ENCODE measurements around the gene ALK.

The ALK gene

DNA sequence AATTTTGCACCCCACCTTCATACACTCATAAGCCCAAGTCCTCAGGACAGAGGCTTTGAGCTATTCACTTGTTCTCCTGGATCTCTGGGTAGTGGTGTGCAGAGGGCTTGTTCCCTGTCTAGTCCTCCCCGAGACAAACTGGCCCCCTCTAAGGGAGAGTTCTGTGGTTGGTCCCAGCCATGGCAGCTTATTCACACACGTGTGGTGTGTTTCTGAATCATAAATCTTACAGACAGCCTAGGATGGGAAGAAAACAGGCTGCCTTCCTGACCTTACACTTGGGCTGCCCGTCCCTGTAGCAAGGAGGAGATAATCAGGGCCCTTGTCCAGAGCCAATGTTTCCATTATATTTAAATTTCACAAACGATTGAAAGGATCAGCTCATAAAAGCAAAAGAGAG, 551.2 kb downstream of the ALK start:
- H3K27ac ChIP-seq (ENCODE audit: low read depth, low read length): no peak overlapping the region
- H3K4me1 ChIP-seq (ENCODE audit: control insufficient read depth, insufficient read depth, low read length): no peaks in the 10 kb centered on the region
- H3K27me3 ChIP-seq (ENCODE audit: control insufficient read depth, insufficient read depth, low read length): no peaks in the 10 kb centered on the region
- H3K4me3 ChIP-seq (ENCODE audit: low read length): no peak overlapping the region
- H3K36me3 ChIP-seq (ENCODE audit: control insufficient read depth, insufficient read depth, low read length): no peaks in the 10 kb centered on the region
- no peak overlapping the region for H3K9ac ChIP-seq (ENCODE audit: low read length)

DNA sequence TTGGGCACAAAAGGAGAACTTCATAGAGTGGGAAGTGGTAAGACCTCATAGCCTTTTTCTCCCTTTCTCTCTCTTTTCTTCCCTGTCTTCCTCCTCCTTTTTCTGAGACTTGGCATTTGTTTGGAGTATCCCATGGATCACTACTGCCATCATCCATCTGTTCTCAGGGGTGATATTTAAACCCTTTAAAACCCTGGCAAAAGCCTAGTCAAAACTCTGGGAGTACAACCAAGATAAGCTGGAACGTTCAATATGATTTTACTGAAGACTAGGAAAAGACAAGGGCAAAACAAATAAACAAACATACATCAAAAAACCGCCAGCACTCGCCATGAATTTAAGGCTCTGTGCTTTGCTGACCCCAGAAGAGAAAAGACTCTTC, 552.7 kb downstream of the ALK start:
- H3K36me3 ChIP-seq (ENCODE audit: control insufficient read depth, insufficient read depth, low read length): no peaks in the 10 kb centered on the region
- H3K4me3 ChIP-seq (ENCODE audit: low read length): no peak overlapping the region
- H3K27ac ChIP-seq (ENCODE audit: low read depth, low read length): no peak overlapping the region

DNA sequence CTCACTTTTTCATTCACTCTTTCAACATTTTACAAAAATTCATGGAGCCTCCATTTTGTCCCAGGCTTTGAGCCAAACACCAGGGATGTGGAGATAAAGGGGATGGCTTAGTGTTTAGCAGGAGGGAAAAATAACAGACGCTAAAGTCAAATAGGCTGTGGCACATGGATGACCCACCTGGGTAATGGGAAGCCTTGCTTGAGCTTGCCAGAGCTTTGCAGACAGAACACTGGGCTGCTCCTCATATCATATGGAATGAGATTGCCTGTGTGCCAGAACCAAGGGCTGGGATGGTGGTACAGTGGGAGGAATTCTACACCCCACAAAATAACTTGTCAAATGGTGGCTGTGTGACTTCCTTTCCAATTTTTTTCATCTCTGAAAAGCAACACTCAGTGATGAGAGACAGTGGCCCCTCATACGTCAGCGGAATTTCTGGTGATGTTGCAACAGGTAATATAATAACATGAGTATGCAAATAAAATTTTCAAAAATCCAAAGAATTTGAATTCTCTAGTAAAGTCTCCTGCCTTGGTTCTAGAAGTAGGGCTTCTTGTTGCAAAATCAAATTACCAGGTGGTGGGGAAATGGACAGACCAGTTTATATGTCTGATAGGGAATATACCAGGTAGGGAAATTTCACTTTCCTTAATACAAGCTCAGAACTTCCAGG, 553.3 kb downstream of the ALK start:
- H3K4me3 ChIP-seq (ENCODE audit: low read length): no peak overlapping the region
- H3K4me1 ChIP-seq (ENCODE audit: control insufficient read depth, insufficient read depth, low read length): no peaks in the 10 kb centered on the region
- H3K9ac ChIP-seq (ENCODE audit: low read length): no peak overlapping the region
- no peaks in the 10 kb centered on the region for H3K36me3 ChIP-seq (ENCODE audit: control insufficient read depth, insufficient read depth, low read length)
- H3K27ac ChIP-seq (ENCODE audit: low read depth, low read length): no peak overlapping the region
- no peaks in the 10 kb centered on the region for H3K27me3 ChIP-seq (ENCODE audit: control insufficient read depth, insufficient read depth, low read length)

More for the DNA sequence above, 552.7 kb downstream of the ALK start:
- no peak overlapping the region for H3K9ac ChIP-seq (ENCODE audit: low read length)
- H3K27me3 ChIP-seq (ENCODE audit: control insufficient read depth, insufficient read depth, low read length): no peaks in the 10 kb centered on the region
- H3K4me1 ChIP-seq (ENCODE audit: control insufficient read depth, insufficient read depth, low read length): no peaks in the 10 kb centered on the region

DNA sequence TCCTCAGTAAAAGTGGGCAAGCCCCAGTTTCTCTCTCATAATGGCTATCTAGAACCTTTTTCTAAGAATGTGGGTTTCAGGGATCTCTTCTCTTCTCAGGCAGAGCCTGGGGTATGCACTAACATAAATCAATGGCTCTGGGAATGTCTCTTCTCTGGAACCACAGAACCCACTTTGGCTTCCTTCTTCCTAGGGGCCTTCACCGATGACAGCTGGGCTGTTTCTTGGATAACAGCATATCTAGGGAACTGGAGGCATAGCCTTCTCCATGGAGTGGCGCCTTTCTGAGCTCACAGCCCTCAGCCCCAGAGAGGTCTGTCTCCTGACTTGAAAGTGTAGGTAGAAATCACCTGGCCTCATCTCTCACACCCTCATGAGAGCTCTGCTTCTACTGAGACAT, 558.3 kb downstream of the ALK start:
- Histone ChIP-seq H3K4me3 (ENCODE audit: low read length) (no peak overlapping the region), H3K9ac (ENCODE audit: low read length) (no peak overlapping the region), H3K36me3 (ENCODE audit: control insufficient read depth, insufficient read depth, low read length) (no peaks in the 10 kb centered on the region), H3K27ac (ENCODE audit: low read depth, low read length) (no peak overlapping the region), H3K27me3 (ENCODE audit: control insufficient read depth, insufficient read depth, low read length) (no peaks in the 10 kb centered on the region), H3K4me1 (ENCODE audit: control insufficient read depth, insufficient read depth, low read length) (no peaks in the 10 kb centered on the region)

DNA sequence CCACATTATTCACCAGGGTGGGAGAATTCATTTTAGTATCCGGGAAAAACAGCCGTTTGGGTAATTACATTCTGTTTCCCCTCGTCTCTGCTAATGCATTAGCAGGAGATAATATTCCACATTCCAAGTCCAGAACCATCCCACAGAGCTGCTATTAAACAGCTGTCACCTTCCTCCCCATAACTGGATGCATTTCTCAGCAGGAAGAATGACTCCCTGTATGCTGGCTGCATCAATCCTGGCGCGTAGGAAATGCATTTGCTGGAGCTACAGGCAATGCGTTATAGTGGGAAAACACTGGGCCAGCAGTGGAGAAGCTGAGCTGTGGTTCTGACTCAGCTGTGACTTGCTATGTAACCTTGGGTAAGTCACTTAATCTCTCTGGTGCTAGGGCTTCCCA, 560.2 kb downstream of the ALK start:
- no peak overlapping the region for H3K27ac ChIP-seq (ENCODE audit: low read depth, low read length)
- no peaks in the 10 kb centered on the region for H3K4me1 ChIP-seq (ENCODE audit: control insufficient read depth, insufficient read depth, low read length)

DNA sequence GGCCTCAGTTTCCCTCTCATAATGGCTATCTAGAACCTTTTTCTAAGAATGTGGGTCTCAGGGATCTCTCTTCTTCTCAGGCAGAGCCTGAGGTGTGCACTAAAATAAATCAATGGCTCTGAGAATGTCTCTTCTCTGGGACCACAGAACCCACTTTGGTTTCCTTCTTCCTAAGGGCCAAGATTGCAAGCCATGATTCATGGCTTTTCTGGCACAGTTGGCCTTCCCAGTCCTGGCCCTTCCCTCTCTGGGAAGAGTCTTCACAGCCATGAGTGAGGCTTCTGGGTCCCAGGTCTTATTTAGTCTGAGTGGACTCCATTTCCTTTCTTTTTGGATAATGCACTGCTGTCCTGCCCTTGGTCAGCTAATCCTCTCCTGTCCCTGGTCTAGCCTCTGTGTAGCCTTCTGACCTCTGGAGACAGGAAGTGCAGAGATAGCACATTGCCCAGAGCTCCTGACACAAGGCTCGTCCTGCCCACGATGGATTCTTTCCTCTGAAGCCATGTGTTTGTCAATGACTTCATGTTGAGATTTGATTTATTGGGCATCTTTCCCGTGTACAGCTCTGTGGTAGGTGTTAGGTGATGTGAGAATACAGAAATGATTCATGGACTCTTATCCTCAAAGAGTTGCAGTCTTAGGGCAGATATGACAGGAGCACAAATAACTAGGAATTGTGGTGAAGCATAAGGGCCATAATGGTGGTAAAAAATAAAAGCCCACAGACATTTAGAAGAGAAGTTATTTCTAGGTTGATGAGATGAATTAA, 561.2 kb downstream of the ALK start:
- H3K4me3 ChIP-seq (ENCODE audit: low read length): no peak overlapping the region
- H3K27ac ChIP-seq (ENCODE audit: low read depth, low read length): no peak overlapping the region
- no peaks in the 10 kb centered on the region for H3K27me3 ChIP-seq (ENCODE audit: control insufficient read depth, insufficient read depth, low read length)
- H3K4me1 ChIP-seq (ENCODE audit: control insufficient read depth, insufficient read depth, low read length): no peaks in the 10 kb centered on the region
- H3K36me3 ChIP-seq (ENCODE audit: control insufficient read depth, insufficient read depth, low read length): no peaks in the 10 kb centered on the region
- no peak overlapping the region for H3K9ac ChIP-seq (ENCODE audit: low read length)

More for the DNA sequence above, 560.2 kb downstream of the ALK start:
- Histone ChIP-seq H3K27me3 (ENCODE audit: control insufficient read depth, insufficient read depth, low read length) (no peaks in the 10 kb centered on the region), H3K9ac (ENCODE audit: low read length) (no peak overlapping the region), H3K4me3 (ENCODE audit: low read length) (no peak overlapping the region), H3K36me3 (ENCODE audit: control insufficient read depth, insufficient read depth, low read length) (no peaks in the 10 kb centered on the region)

DNA sequence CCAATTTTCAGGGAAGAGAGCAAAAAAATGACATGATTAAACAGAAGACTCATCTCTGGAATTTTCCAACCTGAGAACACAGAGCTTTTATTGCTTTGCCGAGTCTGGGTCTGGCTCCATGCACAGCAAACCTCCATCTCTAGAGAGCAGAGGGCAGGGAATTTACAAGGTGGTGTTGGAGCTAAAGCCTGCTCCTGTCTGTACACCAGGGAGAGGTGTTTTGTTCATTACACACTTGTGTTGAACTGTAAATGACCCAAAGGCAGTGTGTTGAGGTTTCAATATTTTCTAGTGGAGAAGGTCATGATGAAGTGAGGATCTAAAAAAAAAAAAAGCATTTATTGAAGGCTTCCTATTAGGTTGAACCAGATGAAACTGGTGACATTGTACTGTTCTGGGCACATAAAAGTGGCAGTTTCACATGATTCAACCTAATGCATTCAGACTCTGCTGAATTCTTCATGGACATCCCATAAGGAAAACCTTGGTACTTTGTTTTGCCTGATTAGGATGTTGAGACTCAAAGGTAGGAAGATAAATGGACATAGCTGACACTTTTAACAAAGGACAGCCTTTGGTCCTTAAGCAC, 567.9 kb downstream of the ALK start:
- Histone ChIP-seq H3K9ac (ENCODE audit: low read length) (no peak overlapping the region), H3K4me1 (ENCODE audit: control insufficient read depth, insufficient read depth, low read length) (no peaks in the 10 kb centered on the region), H3K4me3 (ENCODE audit: low read length) (no peak overlapping the region), H3K27me3 (ENCODE audit: control insufficient read depth, insufficient read depth, low read length) (no peaks in the 10 kb centered on the region), H3K36me3 (ENCODE audit: control insufficient read depth, insufficient read depth, low read length) (no peaks in the 10 kb centered on the region), H3K27ac (ENCODE audit: low read depth, low read length) (no peak overlapping the region)

DNA sequence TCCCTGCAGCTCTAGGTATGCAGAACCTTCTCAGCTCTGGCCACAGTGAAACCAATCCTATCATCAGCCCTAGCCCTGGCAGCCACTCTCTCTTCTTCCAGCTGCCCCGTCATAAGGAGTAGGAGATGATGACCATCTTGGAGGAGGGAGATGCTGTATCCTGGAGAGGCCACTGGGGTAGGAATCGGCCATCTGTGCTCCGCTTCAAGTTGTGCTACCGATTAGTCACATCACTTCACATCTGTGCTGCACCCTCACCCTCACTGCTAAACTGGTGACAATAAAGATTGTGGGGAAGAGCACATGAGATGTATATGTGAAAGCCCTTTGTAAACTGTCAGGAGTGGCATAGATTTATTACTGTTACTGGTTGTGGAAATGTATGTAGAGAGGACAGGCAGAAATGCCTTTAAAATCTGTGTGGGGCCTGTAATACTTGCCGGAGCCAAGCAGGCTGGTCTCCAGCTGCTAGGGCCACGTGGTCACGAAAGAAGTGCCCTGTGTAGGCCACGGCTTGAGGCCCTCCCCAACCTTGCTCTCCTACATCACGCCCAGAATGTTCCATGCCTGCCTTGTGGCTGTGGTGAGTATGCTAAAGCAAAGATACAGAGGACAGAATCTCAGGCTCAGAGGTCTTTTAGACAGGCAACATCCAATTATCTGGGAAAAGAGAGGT, 569.3 kb downstream of the ALK start:
- H3K9ac ChIP-seq (ENCODE audit: low read length): no peak overlapping the region
- no peaks in the 10 kb centered on the region for H3K4me1 ChIP-seq (ENCODE audit: control insufficient read depth, insufficient read depth, low read length)
- H3K27me3 ChIP-seq (ENCODE audit: control insufficient read depth, insufficient read depth, low read length): no peaks in the 10 kb centered on the region
- no peak overlapping the region for H3K4me3 ChIP-seq (ENCODE audit: low read length)
- H3K36me3 ChIP-seq (ENCODE audit: control insufficient read depth, insufficient read depth, low read length): no peaks in the 10 kb centered on the region
- no peak overlapping the region for H3K27ac ChIP-seq (ENCODE audit: low read depth, low read length)

DNA sequence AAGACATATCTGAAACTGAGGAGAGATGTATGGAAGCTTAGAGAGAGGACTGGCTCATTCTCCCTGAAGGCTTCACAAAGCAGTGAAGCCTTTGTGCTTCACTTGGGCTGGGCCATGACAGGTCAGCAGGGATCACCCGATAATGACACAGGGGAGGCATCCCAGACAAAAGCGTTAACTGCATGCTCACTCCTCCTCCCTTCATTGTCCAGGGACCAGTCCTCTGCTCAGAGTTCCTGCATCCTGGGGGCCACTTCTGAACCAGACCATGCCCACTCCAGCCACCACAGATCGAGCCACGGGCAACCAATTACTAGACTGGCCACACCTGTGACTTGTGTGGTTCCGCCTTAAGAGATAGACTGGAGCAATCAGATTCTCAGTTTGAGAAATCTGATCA, 570.1 kb downstream of the ALK start:
- Histone ChIP-seq H3K36me3 (ENCODE audit: control insufficient read depth, insufficient read depth, low read length) (no peaks in the 10 kb centered on the region), H3K27ac (ENCODE audit: low read depth, low read length) (no peak overlapping the region), H3K4me1 (ENCODE audit: control insufficient read depth, insufficient read depth, low read length) (no peaks in the 10 kb centered on the region), H3K4me3 (ENCODE audit: low read length) (no peak overlapping the region), H3K27me3 (ENCODE audit: control insufficient read depth, insufficient read depth, low read length) (no peaks in the 10 kb centered on the region), H3K9ac (ENCODE audit: low read length) (no peak overlapping the region)

DNA sequence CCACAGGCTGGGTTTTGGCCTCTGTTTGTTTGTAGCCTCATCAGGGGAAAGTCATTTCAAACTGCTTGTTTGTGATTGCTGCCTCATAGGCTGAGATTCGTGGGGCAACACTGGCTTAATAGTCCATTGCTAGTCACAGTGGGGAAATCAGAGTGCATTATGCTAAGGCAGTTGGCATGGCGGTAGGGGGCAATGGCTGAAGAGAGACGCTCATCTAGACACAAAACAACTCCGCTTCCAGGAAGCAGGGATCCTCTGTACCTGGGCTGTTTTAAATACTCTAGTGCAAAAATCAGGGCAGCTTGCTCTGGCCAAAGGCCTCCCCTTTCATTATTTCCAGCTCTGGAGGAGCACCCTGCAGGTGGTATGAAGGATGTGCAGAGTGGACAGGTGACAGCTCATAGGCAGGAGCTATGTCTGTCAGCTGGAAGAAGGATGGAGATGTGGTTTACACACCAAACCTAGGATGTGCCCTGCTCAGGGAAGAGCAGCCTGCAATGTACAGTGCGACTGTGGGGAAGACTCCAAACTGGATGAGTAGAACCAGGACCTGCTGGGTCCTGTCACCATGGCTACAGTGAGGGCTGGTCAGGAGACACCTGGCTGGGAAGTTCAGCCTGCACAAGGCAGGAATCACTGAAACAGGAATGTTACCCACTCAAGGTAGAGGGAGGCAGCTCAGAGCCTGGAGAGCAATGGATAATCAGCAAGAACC, 571.9 kb downstream of the ALK start:
- Histone ChIP-seq H3K36me3 (ENCODE audit: control insufficient read depth, insufficient read depth, low read length) (no peaks in the 10 kb centered on the region), H3K27me3 (ENCODE audit: control insufficient read depth, insufficient read depth, low read length) (no peaks in the 10 kb centered on the region), H3K27ac (ENCODE audit: low read depth, low read length) (no peak overlapping the region), H3K4me3 (ENCODE audit: low read length) (no peak overlapping the region), H3K9ac (ENCODE audit: low read length) (no peak overlapping the region), H3K4me1 (ENCODE audit: control insufficient read depth, insufficient read depth, low read length) (no peaks in the 10 kb centered on the region)

DNA sequence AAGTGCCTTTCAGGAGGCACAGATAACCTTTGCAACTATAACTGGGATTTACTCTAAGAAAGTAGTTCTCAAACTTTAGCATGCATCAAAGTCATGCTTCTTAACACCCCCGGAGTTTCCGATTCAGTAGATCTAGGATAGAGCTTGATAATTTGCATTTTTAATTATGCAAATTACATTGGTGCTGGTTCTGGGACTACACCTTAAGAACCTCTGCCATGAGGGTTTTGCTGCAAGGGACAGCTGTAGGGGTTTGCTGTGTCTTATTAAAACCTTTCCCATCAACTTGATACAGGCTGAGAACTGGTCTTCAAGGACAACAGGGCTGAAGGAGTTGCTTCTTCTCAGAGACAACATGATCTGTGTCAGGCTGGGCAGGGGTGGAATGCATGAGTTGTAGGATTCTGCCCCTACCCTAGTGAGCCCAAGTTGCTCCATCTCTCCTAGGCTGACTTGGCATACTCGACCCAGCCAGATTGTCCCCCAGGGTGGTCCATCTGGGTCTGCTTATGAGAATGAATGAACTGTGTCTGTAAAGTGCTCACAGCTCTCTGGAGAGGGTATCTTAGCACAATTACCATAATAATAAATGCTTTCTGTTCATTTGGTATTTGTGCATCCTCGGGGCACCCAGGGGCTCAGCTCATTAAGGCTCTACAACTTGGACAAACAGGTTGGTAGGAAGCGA, 573.5 kb downstream of the ALK start:
- Histone ChIP-seq H3K4me1 (ENCODE audit: control insufficient read depth, insufficient read depth, low read length) (no peaks in the 10 kb centered on the region), H3K4me3 (ENCODE audit: low read length) (no peak overlapping the region), H3K36me3 (ENCODE audit: control insufficient read depth, insufficient read depth, low read length) (no peaks in the 10 kb centered on the region), H3K27me3 (ENCODE audit: control insufficient read depth, insufficient read depth, low read length) (no peaks in the 10 kb centered on the region), H3K27ac (ENCODE audit: low read depth, low read length) (no peak overlapping the region), H3K9ac (ENCODE audit: low read length) (no peak overlapping the region)
